Uterus (tissue), 4 donors: Measurements from ENCODE around the gene LGMN. TPM values are rescaled to one million over a fixed set of nuclear protein-coding genes. Genes with fewer than 3 reads are reported as not detected.
A peak's percentile ranks its signal among the peaks of the same experiment; 100 is the strongest.

Experiments
- DNase-seq, 2 donors: peaks; one replicate each; pipeline ENCODE4 v3.0.0-alpha.2; 2019 to 2020
- H3K27ac ChIP-seq, 2 donors: fragments of 200-600 bp; sonication (generic); 1 replicate in 1 of 2; 2 replicates in 1 of 2; pipeline ENCODE4 v1.5.1; 2016 to 2018
- H3K27me3 ChIP-seq, 2 donors: fragments of 200-600 bp; sonication (generic); one replicate each; pipeline ENCODE4 v1.5.1; 2018 to 2019; ENCODE audit warnings: control low read depth in 1 of 2
- H3K36me3 ChIP-seq, 2 donors: fragments of 200-600 bp; sonication (generic); one replicate each; pipeline ENCODE4 v1.5.1; 2019; ENCODE audit warnings: control low read depth in 1 of 2
- H3K4me1 ChIP-seq, 2 donors: fragments of 200-600 bp; sonication (generic); one replicate each; pipeline ENCODE4 v1.5.1; 2018 to 2019; ENCODE audit warnings: control low read depth in 1 of 2
- H3K4me3 ChIP-seq, 2 donors: fragments of 200-600 bp; sonication (generic); 1 replicate in 1 of 2; 2 replicates in 1 of 2; pipeline ENCODE4 v1.5.1; 2018 to 2019; ENCODE audit warnings: mild to moderate bottlenecking in 1 of 2
- H3K9me3 ChIP-seq, 2 donors: fragments of 200-600 bp; sonication (generic); one replicate each; pipeline ENCODE4 v1.5.1; 2019; ENCODE audit warnings: control low read depth in 1 of 2
- POLR2A ChIP-seq, 2 donors: fragments of 450-650 bp; IDR thresholded peaks; one replicate each; pipeline ENCODE4 v1.6.1; 2016; ENCODE audit warnings: antibody characterized with exemption in 2 of 2, mild to moderate bottlenecking in 1 of 2, moderate library complexity in 1 of 2
- intact Hi-C: fragments of 100-400 bp; cut with DNase I; formaldehyde crosslinking; loops from one replicate; pipeline ENCODE4 v1.15.1; 2023; ENCODE audit warnings: low total_unique reads
- total RNA-seq, 4 donors: library from RNA; depleted of rRNA in 3 of 4; stranded (reverse); fragments of >200 nt in 3 of 4; gene quantifications; one replicate each; pipeline versions ENCODE4 v1.1.0 to v1.2.4, GENCODE V29; 2014 to 2023
- TF ChIP-seq, protein P1 (sequence below), 4 experiments: fragments of 200-600 bp in 2 of 4; fragments of 450-650 bp in 2 of 4; sonication (generic) in 2 of 4; IDR thresholded peaks; one replicate each; pipeline ENCODE4 v1.5.1; 2016 to 2019; ENCODE audit warnings: antibody characterized with exemption in 4 of 4, mild to moderate bottlenecking in 2 of 4, moderate library complexity in 1 of 4
- donor health status: DM: yes; HTN: yes; CAD: no.

Gene LGMN
- total RNA-seq, 4 donors from 2014 or later: 13.6 to 91.4 (median 69.1) TPM

DNA sequence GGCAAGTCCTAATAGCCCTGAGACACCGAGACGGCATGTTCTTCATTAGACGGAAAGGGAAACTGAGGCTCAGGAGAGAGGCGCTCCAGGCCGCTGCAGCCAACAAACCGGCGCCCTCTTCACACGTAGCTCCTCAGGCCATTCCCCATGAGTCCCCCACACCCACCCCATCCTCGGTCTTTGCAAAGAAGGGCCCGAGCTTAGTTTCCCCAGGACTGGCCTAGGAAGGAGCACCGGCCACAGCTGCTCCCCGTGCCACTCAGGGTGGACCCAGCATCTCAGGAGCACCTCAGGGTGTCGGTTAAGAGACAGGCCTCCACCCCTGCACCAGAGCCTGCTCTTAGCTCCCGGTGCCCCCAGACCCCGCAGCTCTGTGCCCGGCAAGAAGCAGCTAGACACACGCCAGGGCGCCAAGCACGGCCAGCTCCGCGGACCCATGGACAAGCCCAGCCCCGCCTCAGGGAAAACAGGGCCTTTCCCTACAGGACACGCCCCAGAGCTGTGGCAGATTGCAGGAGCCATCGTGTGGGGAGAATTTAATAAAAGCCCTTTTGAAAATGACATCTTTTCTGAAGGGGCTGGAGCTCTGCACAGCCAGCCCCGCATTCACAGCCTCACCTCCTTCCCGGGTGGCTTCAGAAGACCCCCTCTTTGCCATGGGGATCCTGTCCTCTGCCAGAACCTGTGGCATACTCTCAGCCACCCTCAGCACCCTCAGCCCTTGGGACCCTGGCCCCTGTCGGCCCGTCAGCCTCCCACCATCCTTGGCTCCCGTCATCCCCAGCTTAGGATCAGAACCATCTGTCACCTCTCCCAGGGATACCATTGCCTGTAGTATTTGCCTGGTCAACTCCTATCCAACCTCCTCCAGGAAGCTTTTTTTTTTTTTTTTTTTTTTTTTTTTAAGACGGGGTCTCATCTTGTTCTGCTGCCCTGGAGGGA is 59.7 kb downstream of the LGMN start:
- no peak for DNase-seq
- intact Hi-C loops: no loop called here
- Histone ChIP-seq H3K4me3 (no peak overlapping the region), H3K36me3 (no peaks in the 10 kb centered on the region), H3K27me3 (no peaks in the 10 kb centered on the region), H3K9me3 (no peaks in the 10 kb centered on the region), H3K4me1 (peaks cover 0 to 11% of the 10 kb centered on the region in 2 donors), H3K27ac (no peak overlapping the region)
- TF ChIP-seq, protein P1, sequence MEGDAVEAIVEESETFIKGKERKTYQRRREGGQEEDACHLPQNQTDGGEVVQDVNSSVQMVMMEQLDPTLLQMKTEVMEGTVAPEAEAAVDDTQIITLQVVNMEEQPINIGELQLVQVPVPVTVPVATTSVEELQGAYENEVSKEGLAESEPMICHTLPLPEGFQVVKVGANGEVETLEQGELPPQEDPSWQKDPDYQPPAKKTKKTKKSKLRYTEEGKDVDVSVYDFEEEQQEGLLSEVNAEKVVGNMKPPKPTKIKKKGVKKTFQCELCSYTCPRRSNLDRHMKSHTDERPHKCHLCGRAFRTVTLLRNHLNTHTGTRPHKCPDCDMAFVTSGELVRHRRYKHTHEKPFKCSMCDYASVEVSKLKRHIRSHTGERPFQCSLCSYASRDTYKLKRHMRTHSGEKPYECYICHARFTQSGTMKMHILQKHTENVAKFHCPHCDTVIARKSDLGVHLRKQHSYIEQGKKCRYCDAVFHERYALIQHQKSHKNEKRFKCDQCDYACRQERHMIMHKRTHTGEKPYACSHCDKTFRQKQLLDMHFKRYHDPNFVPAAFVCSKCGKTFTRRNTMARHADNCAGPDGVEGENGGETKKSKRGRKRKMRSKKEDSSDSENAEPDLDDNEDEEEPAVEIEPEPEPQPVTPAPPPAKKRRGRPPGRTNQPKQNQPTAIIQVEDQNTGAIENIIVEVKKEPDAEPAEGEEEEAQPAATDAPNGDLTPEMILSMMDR (IDR thresholded peaks at IDR 0.05): no peak
- TF ChIP-seq POLR2A (IDR thresholded peaks at IDR 0.05): no peak

- no peak overlapping the region for H3K27ac ChIP-seq
- H3K9me3 ChIP-seq: no peaks in the 10 kb centered on the region
- no peaks in the 10 kb centered on the region for H3K36me3 ChIP-seq
- H3K4me1 ChIP-seq: peaks cover 0 to 11% of the 10 kb centered on the region in 2 donors
- intact Hi-C loops: no loop called here
- peak overlapping the region; percentile 11 to 25 for H3K4me3 ChIP-seq
- DNase-seq: no peak
- no peak for TF ChIP-seq POLR2A (IDR thresholded peaks at IDR 0.05)
- TF ChIP-seq, protein P1 (IDR thresholded peaks at IDR 0.05): no peak
- no peaks in the 10 kb centered on the region for H3K27me3 ChIP-seq
These were observed 60.6 kb downstream of the LGMN start for GRCh38 chr14:92687681-92688433.

DNA sequence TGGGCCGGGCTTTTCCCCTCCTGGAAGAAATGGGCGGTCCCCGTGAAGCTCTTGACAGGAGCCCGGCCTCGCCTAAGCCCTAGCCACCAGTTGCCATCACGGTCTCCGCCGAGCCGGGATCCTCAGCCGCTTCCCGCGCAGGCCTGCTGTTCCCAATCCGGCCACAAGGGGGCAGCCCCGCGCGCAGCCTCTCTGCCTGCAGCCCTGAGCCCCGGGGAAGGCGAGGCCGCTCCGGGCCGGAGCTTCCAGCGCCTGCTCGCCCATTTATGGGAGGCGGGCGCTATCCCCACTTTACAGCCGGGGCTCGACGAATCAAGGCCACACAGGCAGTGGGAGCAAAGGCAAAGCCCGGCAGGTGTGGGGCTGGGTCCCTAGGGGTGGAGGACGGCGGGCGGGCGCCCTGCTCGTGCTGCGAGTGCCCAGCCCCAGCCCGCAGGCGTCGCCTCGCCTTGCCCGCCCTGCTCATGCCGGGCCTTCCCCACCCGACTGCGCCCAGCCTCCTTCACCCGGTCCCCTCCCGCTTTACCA is 61.5 kb downstream of the LGMN start:
- Histone ChIP-seq H3K4me3 (peak overlapping the region; percentile 11 to 25), H3K9me3 (no peaks in the 10 kb centered on the region), H3K36me3 (no peaks in the 10 kb centered on the region), H3K27me3 (no peaks in the 10 kb centered on the region), H3K27ac (no peak overlapping the region), H3K4me1 (peaks cover 0 to 11% of the 10 kb centered on the region in 2 donors)
- peak; percentile 69 to 85 for DNase-seq
- TF ChIP-seq, protein P1 (IDR thresholded peaks at IDR 0.05): peak; percentile 95 to 99 (median 98)
- TF ChIP-seq POLR2A (IDR thresholded peaks at IDR 0.05): no peak
- intact Hi-C loops: no loop called here

DNA sequence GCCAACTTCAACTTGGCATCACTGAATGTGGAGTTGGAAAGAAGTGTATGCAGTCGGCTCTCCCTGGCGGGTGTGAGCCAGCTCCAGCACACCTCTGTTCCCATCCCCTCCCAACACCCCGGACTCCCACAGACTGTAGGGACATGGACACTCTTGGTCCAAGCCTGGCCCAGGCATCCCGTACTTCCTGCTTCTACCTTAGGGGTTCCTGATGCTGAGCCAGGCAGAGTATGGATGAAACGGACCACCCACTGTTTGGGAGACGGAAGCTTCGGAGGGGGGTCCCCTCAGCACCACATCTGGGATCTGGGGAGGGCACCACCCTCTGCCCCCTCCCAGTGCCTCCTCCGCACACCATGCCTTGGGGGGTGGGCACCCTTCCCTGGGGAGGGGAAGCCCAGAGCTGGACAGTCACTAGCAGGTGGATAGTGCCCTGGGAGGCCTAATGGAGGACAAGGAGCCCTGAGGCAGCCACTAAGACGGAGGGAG is 62.0 kb downstream of the LGMN start:
- Histone ChIP-seq H3K36me3 (no peaks in the 10 kb centered on the region), H3K27me3 (no peaks in the 10 kb centered on the region), H3K9me3 (no peaks in the 10 kb centered on the region), H3K27ac (no peak overlapping the region), H3K4me1 (peaks cover 0 to 11% of the 10 kb centered on the region in 2 donors), H3K4me3 (no peak overlapping the region)
- intact Hi-C loops: no loop called here
- no peak for TF ChIP-seq POLR2A (IDR thresholded peaks at IDR 0.05)
- TF ChIP-seq, protein P1 (IDR thresholded peaks at IDR 0.05): no peak
- DNase-seq: no peak
